GM19240 (cell line): ENCODE results near the gene IL4R.
"Not testable (repeated sequence)": the region's sequence is repeated elsewhere in the genome, so short reads cannot be mapped to it uniquely, and the experiment has no call there.

Source experiments
- DNase-seq: peaks from one replicate; pipeline ENCODE4 v3.0.0; 2011; ENCODE audit warnings: low spot score; ENCODE audit not compliant: insufficient read length

The IL4R gene

DNA sequence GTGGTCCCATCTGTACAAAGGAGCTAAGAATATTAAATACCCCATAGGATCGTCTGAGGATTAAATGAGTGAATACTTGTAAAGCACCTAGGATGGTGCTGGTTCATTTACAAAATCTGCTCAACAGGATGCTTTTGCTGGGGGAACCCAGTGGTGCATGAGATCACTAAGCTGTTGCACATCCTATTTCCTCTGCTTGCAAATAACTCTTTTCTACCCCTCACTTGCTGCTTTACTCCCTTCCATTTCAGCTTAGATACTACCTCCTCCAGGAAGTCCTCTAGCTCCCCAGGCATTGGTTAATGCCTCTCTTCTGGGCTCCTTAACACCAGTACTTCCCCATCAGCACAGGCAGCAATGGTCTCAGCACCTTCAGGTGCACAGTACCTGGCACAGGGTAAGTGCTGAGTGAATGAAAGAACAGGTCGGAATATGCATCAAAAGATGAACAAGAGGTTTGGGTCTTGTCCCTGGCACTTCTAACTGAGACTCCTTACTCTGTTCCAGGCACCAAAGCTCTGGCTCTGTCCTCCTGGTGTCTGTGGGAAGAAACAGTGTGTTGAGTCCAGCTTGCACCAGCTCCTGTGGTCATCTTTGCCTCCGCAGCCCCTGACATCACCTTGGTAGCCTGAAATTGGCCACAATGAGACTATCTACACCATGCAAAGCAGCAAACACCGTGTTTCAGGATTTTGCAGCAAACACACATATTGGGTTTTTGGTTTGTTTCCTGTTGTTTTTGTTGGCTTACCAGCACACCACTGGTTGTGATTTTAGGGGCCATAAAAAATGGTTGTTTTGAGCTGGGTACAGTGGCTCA is 64.1 kb downstream of the IL4R start:
- no peak for DNase-seq

DNA sequence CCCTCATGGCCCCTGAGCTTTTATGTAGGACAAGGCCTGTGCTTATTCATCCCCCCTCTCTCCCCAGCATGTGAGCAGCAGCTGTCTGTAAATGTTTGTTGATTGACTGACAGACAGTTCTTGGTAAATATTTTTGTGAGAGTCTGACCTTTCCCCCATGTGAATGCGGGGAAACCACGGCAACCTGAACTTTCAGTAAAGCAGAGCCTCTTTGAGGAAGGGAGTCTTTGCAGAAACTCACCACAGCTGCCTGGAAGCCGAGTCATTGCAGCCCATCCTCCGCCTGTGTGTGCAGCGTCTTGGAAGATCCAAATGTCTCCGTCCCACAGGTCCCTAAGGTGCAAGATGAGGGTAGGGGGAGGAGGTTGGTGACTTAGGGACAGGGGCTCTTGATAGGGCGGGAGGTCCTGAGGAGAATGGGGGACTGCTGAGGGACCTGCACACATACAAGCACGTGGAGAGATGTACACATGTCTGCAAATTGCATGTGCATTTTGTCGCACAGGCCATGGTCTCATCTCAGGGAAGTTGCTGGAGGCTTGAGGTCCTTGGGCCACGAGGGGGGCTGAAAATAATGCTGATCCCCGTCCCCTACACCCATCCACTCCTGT is 65.2 kb downstream of the IL4R start:
- no peak for DNase-seq

DNA sequence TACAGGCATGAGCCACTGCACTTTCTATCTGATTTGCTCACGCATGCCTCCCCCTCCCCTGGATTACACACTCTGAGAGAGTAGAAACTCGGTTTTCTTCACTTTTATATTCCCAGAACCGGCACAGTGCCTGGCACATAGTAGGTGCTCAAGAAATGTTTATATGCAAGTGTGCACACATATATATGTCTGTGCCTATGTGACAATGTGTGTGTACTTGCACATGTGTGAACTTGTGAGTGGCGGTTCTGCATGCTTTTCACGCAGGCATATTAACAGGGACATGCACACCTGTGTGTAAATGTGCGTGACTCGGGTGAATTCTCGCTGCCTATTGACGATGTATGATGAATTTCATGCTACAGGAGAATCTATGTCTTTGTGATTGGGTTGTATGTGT is 66.1 kb downstream of the IL4R start:
- no peak for DNase-seq

DNA sequence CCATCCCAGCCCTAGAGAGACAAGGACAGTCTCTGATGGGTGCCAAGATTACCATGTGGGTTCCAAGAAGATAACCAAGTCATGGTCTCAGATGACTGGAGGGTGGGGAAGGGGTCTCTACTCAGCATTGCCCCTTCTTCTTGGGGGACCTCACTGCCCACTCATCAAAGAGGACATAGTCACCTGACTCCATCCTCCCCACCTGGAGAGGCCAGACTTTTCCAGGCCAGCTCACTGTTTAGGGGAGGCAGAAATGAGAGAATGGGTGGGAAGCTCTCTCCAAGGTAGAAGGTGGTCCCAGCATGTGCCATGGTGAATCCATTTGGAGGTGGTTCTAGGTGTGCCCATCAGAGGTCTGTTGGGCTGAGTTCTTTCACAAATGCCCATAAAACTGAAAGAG is 67.5 kb downstream of the IL4R start:
- DNase-seq, result no peak

DNA sequence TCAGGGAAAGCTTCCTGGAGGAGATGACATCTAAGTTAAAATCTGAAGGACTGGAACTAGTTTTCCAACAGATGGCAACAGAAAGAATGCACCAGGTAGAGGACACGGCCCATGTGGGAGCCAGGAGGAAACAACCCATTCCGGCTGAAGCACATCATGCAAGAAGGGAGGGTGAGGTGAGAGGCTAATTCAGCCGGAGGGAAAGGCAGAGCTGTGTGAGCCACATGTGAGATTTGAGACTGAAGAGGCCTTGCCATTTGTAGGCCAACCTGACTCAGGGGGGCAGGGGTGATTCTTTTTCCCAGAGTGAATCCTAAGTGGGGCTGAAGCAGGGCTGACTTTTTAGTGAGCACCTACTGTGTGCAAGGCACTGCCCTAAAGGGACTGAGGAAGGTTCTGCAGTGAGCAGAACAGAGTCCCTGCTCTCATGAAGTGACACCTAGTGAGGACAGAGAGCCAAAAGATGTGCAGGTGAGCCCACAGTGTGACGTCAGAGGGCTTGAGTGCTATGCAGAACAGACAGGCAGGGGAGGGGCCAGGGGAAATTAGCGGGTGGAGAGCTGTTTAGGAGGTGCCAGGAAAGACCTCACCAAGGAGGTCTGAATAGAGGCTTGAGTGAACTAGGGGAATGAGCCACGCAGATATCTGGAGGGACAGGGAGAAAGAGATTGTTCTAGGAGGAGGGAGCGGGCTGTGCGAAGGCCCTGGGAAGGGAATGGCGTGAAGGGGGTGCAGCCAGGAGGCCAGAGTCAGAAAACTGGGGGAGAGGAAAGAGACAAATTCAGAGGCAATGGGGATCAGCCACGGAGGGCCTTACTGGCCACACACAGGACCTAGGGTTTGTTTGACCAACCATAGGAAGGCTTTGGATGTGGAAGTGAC is 68.4 kb downstream of the IL4R start:
- DNase-seq, result no peak

DNA sequence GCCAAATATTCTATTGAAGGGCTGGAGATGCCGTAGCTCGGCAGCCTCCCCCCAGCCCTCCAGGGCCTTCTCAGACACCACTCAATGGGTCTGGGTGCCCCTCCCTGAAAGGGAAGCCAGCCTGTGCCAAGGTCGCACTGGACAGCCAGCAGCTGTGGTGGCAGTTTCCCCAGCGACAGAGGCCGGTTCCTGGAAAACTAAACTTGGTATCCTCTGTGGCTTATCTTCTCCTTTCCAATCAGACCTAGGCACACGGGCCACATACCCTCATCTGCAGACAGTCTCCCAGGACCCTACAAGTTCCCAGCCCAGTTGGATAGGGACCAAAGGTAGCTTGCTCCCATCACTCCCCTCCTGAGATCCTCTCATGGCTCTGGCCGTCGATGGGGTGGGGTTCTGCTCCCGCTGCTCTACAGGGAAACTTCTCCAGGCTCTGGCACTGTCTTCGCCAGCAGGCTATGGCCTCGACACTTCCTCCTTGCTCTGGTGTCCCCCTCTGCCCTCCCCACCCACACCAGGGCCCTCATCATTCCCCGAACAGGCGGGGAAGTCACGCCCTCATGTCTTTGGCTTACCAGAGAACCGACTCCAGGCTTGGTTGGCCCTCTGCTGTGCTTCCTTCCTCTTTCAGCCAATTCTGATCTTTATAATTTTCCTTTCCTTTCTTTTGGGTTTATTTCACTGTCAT is 69.9 kb downstream of the IL4R start:
- DNase-seq, result no peak

DNA sequence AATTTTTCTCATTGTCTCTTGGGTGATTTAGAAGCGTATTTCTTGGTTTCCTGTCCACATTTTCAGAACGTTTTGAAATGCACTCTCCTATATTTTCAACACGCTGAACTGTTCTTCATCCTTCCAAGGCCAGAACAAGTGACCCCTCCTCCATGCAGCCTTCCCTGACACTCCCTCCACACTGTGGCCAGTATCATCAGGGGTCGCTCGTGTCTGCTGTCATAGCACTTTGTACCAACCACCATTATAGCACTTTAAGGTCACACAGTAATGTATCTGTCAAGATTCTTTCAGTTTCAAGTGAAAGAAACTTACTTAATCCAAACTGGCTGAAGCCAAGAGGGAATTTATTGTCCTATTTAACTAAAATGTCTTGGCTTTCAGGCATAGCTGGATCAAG is 70.7 kb downstream of the IL4R start:
- no peak for DNase-seq

DNA sequence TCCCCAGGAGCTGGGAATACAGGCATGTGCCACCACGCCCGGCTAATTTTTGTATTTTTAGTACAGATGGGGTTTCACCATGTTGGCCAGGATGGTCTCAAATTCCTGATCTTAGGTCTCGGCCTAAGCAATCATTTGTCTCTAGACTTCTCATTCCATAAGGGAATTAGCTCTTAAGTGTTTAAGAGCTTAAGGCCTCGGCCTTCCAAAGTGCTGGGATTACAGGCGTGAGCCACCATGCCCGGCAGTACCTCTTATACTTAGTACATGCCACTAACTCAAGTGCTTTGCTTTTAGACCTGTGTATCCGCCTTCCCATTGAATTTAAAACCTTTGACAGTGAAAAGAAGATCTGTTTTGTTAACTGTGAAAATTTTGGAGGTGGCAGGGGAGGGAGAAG is 71.6 kb downstream of the IL4R start:
- DNase-seq, result no peak

DNA sequence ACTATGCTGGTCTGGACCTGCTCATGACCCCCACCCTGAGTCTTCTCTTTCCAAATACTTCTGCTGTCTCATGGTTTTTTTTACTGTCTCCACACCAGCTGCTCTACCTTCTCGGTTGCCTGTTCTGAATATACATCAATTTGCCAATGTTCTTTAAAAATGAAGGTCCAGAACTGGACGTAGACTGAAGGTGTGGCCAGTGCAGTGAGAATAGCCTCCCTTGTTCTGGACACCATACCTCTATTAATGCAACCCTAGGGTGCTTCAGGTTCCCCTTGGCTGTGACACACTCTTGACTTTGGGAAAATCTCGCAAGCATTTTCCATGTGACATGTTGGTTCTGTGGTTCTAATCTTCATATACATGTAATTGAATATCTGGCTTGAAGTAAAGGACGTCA is 72.9 kb downstream of the IL4R start:
- no peak for DNase-seq

DNA sequence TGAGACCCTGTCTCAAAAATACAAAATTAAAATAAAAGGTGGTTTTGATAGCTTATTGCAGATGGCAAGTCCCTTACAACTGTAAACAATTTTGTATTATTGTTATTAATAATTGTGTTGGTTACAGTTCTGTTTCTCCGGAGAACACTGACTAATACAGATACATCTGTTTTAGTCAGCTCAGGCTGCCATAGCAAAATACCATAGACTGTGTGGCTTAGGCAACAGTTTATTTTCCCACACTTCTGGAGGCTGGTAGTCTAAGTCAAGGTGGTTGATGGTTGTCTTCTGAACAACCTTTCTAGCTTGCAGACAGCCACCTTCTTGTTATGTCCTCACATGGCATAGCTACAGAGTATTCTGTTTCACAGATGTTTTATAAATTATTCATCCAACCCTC is 74.0 kb downstream of the IL4R start:
- DNase-seq, result no peak

DNA sequence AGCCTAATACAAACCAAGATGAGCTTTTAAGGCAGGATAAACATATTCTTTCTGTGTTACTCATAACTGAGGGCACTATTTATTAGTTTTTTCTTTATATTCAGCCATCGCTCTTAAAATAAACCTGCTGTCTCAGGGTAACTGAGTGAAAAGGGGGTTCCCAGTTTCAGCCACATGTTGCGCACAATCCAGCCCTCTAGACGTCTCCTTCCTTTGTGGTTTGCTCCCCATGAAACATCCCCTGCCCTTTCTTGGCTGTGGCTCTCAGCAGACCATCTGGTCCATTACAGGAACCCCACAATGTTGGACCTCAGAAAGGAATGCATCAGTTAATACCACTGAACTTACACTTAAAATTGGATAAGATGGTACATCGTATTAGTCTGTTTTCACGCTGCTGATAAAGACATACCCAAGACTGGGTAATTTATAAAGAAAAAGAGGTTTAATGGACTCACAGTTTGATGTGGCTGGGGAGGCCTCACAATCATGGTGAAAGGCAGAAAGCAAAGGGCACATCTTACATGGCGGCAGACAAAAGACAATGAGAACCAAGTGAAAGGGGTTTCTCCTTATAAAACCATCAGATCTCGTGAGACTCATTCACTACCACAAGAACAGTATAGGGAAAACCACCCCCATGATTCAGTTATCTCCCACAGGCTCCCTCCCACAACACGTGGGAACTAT is 75.6 kb downstream of the IL4R start:
- DNase-seq, result no peak

DNA sequence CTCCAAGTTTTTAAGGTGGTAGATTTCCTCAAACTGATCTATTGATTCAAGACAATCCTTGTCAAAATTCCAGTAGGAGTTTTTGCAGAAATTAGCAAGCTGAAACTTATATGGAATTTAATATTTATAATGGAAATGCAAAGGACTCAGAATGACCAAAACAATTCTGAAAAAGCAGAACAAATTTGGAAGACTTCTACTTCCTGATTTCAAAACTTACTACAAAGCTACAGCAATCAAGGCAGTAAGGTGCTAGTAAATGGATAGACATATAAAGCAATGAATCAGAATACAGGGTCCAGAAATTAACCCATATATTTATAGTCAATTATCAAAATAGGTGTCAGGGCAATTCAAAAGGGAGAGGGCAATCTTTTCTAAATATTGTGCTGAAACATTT is 76.4 kb downstream of the IL4R start:
- DNase-seq, result no peak

DNA sequence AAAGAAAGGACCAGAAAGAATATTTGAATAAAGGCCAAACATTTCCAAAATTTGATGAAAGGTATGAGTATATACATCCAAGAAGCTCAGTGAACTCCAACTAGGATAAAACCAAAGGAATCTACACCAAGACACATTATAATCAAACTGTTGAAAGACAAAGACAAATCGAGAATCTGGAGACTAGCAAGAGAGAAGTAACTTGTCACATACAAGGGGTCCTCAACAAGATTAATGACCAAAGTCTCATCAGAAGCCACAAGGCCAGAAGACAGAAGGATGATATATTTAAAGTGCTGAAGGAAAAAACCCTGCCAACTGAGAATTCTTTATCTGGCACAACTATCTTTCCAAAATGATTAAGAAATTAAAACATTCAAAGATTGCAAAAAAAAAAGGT is 78.9 kb downstream of the IL4R start:
- no peak for DNase-seq

DNA sequence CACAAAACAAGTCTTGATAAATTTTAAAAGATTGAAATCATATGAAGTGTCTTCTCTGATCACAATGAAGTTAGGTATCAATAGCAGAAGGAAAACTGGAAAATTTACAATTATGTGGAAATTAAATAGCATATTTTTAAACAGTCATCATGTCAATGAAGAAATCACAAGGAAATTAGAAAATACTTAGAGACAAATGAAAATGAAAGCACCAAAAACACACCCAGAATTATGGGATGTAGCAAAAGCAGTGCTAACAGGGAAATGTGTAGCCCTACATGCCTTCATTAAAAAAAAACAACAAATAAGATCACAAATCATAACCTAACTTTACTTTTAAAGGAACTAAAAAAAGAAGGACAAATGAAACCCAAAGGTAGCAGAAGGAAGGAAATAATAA is 80.7 kb downstream of the IL4R start:
- DNase-seq, result no peak

DNA sequence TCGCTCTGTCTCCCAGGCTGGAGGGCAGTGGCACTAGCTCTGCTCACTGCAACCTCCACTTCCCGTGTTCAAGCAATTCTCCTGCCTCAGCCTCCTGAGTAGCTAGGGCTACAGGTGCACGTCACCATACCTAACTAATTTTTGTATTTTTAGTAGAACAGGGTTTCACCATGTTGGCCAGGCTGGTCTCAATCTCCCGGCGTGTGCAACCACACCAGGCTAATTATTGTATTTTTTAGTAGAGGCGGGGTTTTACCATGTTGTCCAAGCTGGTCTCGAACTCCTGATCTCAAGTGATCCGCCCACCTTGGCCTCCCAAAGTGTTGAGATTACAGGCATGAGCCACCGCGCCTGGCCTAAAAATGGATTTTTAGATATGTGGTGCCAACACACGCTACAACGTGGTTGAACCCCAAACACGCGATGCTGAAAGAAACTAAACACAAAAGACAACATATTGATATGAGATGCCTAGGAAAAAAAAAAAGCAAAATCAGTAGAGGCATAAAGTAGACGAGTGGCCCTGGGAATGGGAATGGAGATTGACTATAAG is 84.6 kb downstream of the IL4R start:
- DNase-seq, result not testable (repeated sequence)

DNA sequence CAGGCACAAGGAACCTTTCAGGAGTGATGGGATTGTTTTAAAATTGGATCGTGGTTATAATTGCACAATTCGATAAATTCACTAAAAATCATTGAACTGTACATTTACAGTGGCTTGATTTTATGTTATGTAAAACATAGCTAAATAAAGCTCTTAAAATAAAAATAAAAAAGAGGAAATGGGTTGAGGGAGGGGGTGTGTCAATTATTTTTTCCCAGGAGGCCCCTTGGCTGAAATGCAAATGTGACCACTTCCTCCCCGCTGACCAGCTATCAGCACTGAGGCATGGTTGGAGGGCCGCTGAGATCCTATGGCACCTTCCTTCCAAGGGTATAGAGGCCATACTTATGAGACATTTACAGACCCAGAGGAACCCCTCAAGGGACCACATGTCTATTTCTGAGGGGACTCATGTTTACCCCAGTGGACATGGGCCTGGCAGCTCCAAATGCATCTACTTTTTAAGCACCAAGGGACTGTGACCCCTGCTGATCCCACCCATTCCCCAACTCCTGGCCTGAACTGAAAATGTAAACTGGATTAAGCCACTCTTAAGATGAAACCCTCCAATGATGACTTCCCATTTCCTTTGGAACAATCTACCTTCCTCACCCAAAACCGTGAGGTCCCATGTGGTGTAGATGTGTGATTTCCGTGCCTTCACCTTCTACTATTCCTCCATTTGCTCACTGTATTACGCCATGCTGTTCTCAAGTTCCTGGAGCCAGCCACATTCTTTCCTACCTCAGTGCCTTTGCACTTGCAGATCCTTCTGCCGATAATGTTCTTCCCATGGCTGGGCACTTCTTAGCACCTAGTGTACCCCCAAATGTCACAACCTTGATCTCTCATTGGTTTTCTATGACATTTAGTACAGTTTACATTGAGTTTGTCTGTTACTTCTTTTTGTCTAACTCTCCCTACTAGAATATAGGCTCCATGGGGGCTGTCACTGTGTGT is 85.4 kb downstream of the IL4R start:
- DNase-seq, result no peak

DNA sequence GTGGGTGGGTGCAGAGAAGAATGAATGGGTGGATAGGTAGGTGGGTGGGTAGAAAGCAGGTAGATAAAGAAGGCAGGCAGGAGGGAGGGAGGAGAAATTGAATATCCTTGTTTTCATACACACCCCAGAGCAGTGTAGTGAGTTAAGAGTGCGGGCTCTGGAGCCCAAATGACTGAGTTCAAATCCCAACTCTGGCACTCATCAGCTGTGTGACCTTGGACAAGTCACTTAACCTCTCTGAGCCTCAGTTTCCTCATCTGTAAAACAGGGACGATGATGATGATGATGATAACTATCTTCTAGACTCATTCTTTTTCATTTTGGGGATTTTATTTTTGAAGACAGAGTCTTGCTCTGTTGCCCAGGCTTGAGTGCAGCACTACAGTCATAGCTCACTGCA is 86.2 kb downstream of the IL4R start:
- no peak for DNase-seq

DNA sequence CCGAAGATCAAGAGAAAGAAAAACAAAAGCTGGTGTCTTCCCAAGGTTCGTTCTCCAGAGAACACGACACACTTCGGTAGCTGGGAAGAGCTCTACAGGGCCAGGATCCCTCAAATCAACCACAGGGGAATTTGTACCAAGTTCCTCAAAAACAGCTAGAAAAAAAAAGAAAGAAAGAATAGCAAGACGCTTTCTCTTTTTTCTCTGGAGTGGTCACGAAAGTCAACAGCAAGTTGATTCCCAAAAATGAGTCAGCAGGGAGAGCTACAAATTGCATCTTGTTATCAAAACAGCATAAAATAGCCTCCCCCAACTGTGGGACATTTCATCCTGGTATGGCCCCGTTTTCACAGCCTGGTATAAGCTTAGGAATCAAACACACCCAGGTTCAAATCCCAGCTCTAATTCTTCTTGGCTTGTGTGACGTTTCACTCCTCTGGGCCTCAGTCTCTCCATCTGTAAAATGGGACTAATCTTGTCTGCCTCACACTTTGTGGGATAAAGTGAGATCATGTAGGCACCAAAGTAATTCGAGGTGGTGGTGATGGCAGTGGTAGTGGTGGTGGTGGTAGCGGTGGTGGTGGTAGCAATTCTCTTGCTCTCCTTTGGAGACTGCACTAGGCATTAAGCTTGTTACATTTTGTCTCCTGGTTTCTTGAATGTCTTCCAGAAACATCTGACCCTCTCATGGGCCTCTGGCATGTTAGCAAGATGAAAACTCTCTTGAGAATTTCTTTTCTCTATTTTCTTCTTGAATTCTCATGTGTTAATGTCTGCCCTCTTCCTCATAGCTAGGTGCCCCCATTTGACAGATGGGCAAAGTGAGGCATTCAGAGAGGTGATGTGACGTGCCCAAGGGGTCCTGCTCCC is 87.2 kb downstream of the IL4R start:
- DNase-seq, result no peak
